ENCODE data around the gene KRTAP4-1. TPM values are rescaled to one million over a fixed set of nuclear protein-coding genes. Genes with fewer than 3 reads are reported as not detected.

The KRTAP4-1 gene
- total and polyA plus RNA-seq, 2 donors (not counting 3 experiments of a cell fraction or from before 2014, with no cell fraction given) = not detected

DNA sequence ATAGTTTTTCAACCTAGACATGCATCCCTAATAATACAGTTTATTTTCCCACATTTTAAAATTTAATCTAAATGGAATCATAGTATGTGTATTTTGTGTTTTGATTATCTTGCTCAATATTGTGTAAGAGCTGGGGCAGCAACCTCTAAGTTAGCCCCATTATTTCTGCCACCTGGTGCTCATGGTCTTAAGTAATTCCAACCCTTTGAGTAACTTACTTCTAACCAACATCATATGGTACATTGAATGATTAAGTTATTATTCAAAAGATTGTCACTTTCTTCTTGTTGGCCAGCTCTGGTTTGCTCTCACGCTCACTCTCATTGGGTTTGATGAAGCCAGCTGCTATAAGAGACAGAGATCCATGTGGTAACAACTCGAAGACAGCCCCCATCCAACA is 12.8 kb downstream of the KRTAP4-1 start:
- POLR2A ChIA-PET = no interaction called here
- H3K79me2 ChIP-seq (ENCODE audit: control insufficient read depth, insufficient read depth, low read length) = no peaks in the 10 kb centered on the region
- BruUV-seq (replicated peaks) = no TSS peak
- H3K9ac ChIP-seq (replicated peaks; ENCODE audit: extremely low read depth, insufficient read depth, low read length) = no peak overlapping the region
- no peaks in the 10 kb centered on the region for H3K9me3 ChIP-seq (replicated peaks; ENCODE audit: control insufficient read depth, insufficient read depth, low read length)
- no peak overlapping the region for H3K4me2 ChIP-seq (ENCODE audit: insufficient read depth, low read length)
- dilution Hi-C loops (cut with MboI; ENCODE audit: extremely low pct_ligation_motif_present, low sequenced_read_pairs) (no loop called here), intact Hi-C loops (cut with micrococcal nuclease) (no loop called here)
- FAIRE-seq (no peak), DNase-seq (ENCODE audit: low read depth, low spot score) (no peak)
- no peaks in the 10 kb centered on the region for H3K4me1 ChIP-seq (ENCODE audit: control insufficient read depth, extremely low read depth, insufficient read depth, low read length)
- H3K27ac ChIP-seq (ENCODE audit: insufficient read depth, low read depth, low read length) = no peak overlapping the region
- CTCF ChIA-PET = no interaction called here
- no peaks in the 10 kb centered on the region for H3K27me3 ChIP-seq (ENCODE audit: control insufficient read depth in 2 of 2, insufficient read depth in 2 of 2, low read length in 2 of 2)
- no peak for TF ChIP-seq EZH2 (IDR thresholded peaks at IDR 0.05; ENCODE audit: borderline replicate concordance, low read depth, low read length, severe bottlenecking)
- no peak for TF ChIP-seq POLR2A (IDR thresholded peaks at IDR 0.05; ENCODE audit: low read depth, low read length)
- no peak for TF ChIP-seq JUN (IDR thresholded peaks at IDR 0.05; ENCODE audit: borderline replicate concordance, insufficient read depth, insufficient read length, low read depth)
- TF ChIP-seq, protein P1, sequence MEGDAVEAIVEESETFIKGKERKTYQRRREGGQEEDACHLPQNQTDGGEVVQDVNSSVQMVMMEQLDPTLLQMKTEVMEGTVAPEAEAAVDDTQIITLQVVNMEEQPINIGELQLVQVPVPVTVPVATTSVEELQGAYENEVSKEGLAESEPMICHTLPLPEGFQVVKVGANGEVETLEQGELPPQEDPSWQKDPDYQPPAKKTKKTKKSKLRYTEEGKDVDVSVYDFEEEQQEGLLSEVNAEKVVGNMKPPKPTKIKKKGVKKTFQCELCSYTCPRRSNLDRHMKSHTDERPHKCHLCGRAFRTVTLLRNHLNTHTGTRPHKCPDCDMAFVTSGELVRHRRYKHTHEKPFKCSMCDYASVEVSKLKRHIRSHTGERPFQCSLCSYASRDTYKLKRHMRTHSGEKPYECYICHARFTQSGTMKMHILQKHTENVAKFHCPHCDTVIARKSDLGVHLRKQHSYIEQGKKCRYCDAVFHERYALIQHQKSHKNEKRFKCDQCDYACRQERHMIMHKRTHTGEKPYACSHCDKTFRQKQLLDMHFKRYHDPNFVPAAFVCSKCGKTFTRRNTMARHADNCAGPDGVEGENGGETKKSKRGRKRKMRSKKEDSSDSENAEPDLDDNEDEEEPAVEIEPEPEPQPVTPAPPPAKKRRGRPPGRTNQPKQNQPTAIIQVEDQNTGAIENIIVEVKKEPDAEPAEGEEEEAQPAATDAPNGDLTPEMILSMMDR (IDR thresholded peaks at IDR 0.05; ENCODE audit: extremely low read depth in 1 of 2, insufficient read depth in 1 of 2, low read depth in 1 of 2, low read length in 2 of 2) = no peak
- TF ChIP-seq GATA2 (IDR thresholded peaks at IDR 0.05; ENCODE audit: insufficient read depth, insufficient read length, low read depth, low read length) = no peak
- TF ChIP-seq MYC (IDR thresholded peaks at IDR 0.05; ENCODE audit: low read depth, low read length) = no peak
- no peak for TF ChIP-seq FOS (IDR thresholded peaks at IDR 0.05; ENCODE audit: borderline replicate concordance, insufficient read depth, low read length)
- TF ChIP-seq POLR2AphosphoS5 (IDR thresholded peaks at IDR 0.05; ENCODE audit: insufficient read depth, low read depth, low read length) = no peak
- TF ChIP-seq, protein P2, sequence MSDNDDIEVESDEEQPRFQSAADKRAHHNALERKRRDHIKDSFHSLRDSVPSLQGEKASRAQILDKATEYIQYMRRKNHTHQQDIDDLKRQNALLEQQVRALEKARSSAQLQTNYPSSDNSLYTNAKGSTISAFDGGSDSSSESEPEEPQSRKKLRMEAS (IDR thresholded peaks at IDR 0.05; ENCODE audit: insufficient read depth, insufficient read length) = no peak
- H2AFZ ChIP-seq (ENCODE audit: low read depth, low read length) = no peak overlapping the region
- H4K20me1 ChIP-seq (replicated peaks; ENCODE audit: control insufficient read depth, extremely low read depth, insufficient read depth, low read length) = no peaks in the 10 kb centered on the region
- no peaks in the 10 kb centered on the region for H3K36me3 ChIP-seq (ENCODE audit: control insufficient read depth in 2 of 2, extremely low read depth in 1 of 2, insufficient read depth in 2 of 2, low read length in 2 of 2)
- H3K4me3 ChIP-seq (replicated peaks in 1 of 3; ENCODE audit: insufficient read depth in 1 of 3, low read depth in 1 of 3, low read length in 3 of 3) = no peak overlapping the region
- H3K9me1 ChIP-seq (replicated peaks; ENCODE audit: control insufficient read depth, extremely low read depth, insufficient read depth, low read length) = no peaks in the 10 kb centered on the region
